Thymus (tissue), 11 donors: Measurements from ENCODE around the gene LDLRAD3. TPM values are rescaled to one million over a fixed set of nuclear protein-coding genes. Genes with fewer than 3 reads are reported as not detected.

ENCODE experiments used
- DNase-seq, 9 donors: peaks; one replicate each; pipeline ENCODE4 v3.0.0-alpha.2; 2013; ENCODE audit warnings: low spot score in 9 of 9, low read depth in 6 of 9, missing footprints in 1 of 9
- H3K27ac ChIP-seq, 2 donors: one replicate each; pipeline ENCODE4 v1.5.1; 2013; ENCODE audit warnings: control low read depth in 1 of 2, low read depth in 1 of 2, low read length in 1 of 2, mild to moderate bottlenecking in 1 of 2, moderate library complexity in 1 of 2
- H3K27me3 ChIP-seq, 2 donors: one replicate each; pipeline ENCODE4 v1.5.1; 2013; ENCODE audit warnings: low read length in 1 of 2; ENCODE audit not compliant: control insufficient read depth in 2 of 2, insufficient read depth in 1 of 2
- H3K36me3 ChIP-seq, 2 donors: one replicate each; pipeline ENCODE4 v1.5.1; 2013; ENCODE audit warnings: low read length in 1 of 2, mild to moderate bottlenecking in 1 of 2, moderate library complexity in 1 of 2; ENCODE audit not compliant: control insufficient read depth in 2 of 2, insufficient read depth in 2 of 2
- H3K4me1 ChIP-seq, 2 donors: one replicate each; pipeline ENCODE4 v1.5.1; 2013; ENCODE audit warnings: low read length in 2 of 2; ENCODE audit not compliant: control insufficient read depth in 2 of 2, insufficient read depth in 2 of 2
- H3K4me3 ChIP-seq, 2 donors: one replicate each; pipeline ENCODE4 v1.5.1; 2013; ENCODE audit warnings: low read length in 2 of 2, control low read depth in 1 of 2, mild to moderate bottlenecking in 1 of 2
- H3K9me3 ChIP-seq, 2 donors: one replicate each; pipeline ENCODE4 v1.5.1; 2013; ENCODE audit warnings: low read length in 1 of 2, mild to moderate bottlenecking in 1 of 2; ENCODE audit not compliant: control insufficient read depth in 2 of 2, insufficient read depth in 1 of 2
- WGBS: extraction: QIAGEN DNeasy Blood & Tissue Kit; methylation state at CpG from one replicate; pipeline ENCODE4 v1.1.7; 2013; 5-methylcytosine and 5-hydroxymethylcytosine counted together
- polyA plus RNA-seq: library from polyadenylated mRNA; stranded (reverse); fragments of 200-250 nt; gene quantifications from one replicate; pipeline ENCODE4 v1.2.3, GENCODE V29; 2013
- total RNA-seq: library from RNA; stranded (reverse); fragments of 120-200 nt; gene quantifications from one replicate; pipeline ENCODE4 v1.2.4, GENCODE V29; 2013
- donor health status: healthy.

Gene LDLRAD3
- total and polyA plus RNA-seq, 2 donors, result 2.1 to 6.9 TPM

GRCh38 chr11:35962369-35963138 is 18.7 kb downstream of the LDLRAD3 start:
- WGBS, result 93% methylated on average over 8 of the region's 8 CpGs

GRCh38 chr11:35963911-35964310 is 20.0 kb downstream of the LDLRAD3 start:
- Histone ChIP-seq H3K9me3 (no peaks in the 10 kb centered on the region), H3K4me3 (no peak overlapping the region), H3K27me3 (no peaks in the 10 kb centered on the region), H3K4me1 (no peaks in the 10 kb centered on the region), H3K36me3 (no peaks in the 10 kb centered on the region), H3K27ac (no peak overlapping the region)
- DNase-seq, result no peak
- 94% methylated on average over 3 of the region's 3 CpGs for WGBS

More at GRCh38 chr11:35962369-35963138, 18.7 kb downstream of the LDLRAD3 start:
- H3K4me3 ChIP-seq, result no peak overlapping the region
- no peak overlapping the region for H3K27ac ChIP-seq
- DNase-seq, result no peak
- no peaks in the 10 kb centered on the region for H3K36me3 ChIP-seq
- no peaks in the 10 kb centered on the region for H3K9me3 ChIP-seq
- no peaks in the 10 kb centered on the region for H3K27me3 ChIP-seq
- H3K4me1 ChIP-seq, result no peaks in the 10 kb centered on the region

DNA sequence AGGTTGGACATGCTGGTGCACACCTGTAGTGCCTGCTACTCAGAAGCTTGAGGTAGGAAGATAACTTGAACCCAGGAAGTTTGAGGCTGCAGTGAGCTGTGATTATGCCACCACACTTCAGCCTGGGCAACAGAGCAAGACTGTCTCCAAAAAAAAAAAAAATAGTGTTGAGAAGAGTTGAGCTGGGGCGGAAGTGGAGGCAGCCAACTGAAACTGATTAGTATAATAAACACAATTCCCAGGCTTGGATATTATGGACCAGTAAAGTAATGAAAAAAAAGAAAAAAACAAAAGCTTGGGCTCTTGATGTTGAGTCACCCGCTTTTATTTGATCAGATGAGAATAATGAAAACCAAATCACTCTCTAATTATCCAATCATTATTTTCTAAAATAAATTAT is 21.0 kb downstream of the LDLRAD3 start:
- 95% methylated on average over 2 of the region's 2 CpGs for WGBS
- no peak overlapping the region for H3K27ac ChIP-seq
- no peak for DNase-seq
- no peak overlapping the region for H3K4me3 ChIP-seq
- H3K36me3 ChIP-seq, result no peaks in the 10 kb centered on the region
- H3K4me1 ChIP-seq, result no peaks in the 10 kb centered on the region
- H3K9me3 ChIP-seq, result no peaks in the 10 kb centered on the region
- no peaks in the 10 kb centered on the region for H3K27me3 ChIP-seq

- H3K4me1 ChIP-seq, result no peaks in the 10 kb centered on the region
- H3K27me3 ChIP-seq, result no peaks in the 10 kb centered on the region
- 95% methylated on average over 2 of the region's 2 CpGs for WGBS
- no peaks in the 10 kb centered on the region for H3K36me3 ChIP-seq
- H3K9me3 ChIP-seq, result no peaks in the 10 kb centered on the region
- no peak overlapping the region for H3K27ac ChIP-seq
- DNase-seq, result no peak
- no peak overlapping the region for H3K4me3 ChIP-seq
Measured at GRCh38 chr11:35967042-35967441, 23.2 kb downstream of the LDLRAD3 start.

GRCh38 chr11:35968386-35969088 is 24.7 kb downstream of the LDLRAD3 start:
- Histone ChIP-seq H3K9me3 (no peaks in the 10 kb centered on the region), H3K27ac (no peak overlapping the region), H3K36me3 (no peaks in the 10 kb centered on the region), H3K4me3 (no peak overlapping the region), H3K27me3 (no peaks in the 10 kb centered on the region), H3K4me1 (no peaks in the 10 kb centered on the region)
- no peak for DNase-seq
- 95% methylated on average over 10 of the region's 10 CpGs for WGBS

DNA sequence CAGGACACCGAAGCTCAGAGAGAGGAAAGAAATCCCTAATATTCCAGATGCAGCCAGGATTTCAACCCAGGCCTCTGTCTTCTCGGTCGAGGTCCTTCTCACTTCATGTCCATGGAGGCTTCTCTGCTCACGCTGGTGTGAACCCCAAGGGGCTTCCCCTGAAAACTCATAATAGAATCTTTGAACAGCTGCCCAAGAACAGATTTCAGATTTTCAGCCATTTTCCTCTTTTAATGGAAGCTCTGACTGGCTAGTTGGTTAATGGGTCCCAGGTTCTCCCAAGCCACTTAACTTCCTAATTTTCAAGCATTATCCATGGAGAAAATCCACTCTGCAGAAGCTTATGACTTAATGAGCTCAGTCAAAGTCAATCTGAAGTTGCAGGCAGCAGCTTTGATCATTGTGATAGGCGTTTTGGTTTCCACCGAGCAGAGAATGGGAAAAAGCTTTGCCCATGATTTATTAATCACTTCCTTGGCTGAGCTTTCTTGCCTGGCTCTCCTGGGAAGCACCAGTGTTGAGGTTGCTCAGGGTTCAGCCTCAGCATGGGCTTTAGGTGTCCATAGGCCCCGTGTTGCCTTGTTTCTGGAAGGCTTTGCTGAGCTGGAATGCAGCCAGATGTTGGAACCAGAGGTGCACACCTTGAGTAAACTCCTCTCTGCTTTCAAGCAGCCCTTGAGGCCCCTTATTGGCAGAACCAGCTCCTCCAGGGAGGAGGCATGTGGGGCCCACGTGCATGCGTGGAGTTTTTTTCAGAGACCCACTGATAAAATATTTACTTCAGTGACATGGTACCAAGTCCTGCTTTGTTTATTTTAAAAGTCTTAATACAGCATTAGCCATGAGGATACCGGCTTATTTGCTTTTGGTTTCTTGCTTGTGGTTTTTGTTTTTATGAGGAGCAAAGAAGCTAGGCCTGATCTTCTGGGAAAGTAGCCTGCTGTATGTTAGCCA is 25.5 kb downstream of the LDLRAD3 start:
- 71% methylated on average over 10 of the region's 10 CpGs for WGBS
- Histone ChIP-seq H3K27ac (no peak overlapping the region), H3K4me3 (no peak overlapping the region)

GRCh38 chr11:35970445-35970844 is 26.6 kb downstream of the LDLRAD3 start:
- DNase-seq, result no peak
- Histone ChIP-seq H3K4me3 (no peak overlapping the region), H3K27ac (no peak overlapping the region), H3K9me3 (no peaks in the 10 kb centered on the region), H3K36me3 (no peaks in the 10 kb centered on the region), H3K4me1 (no peaks in the 10 kb centered on the region), H3K27me3 (no peaks in the 10 kb centered on the region)
- WGBS, result 85% methylated on average over 3 of the region's 3 CpGs

More for the DNA sequence above, 25.5 kb downstream of the LDLRAD3 start:
- DNase-seq, result no peak
- no peaks in the 10 kb centered on the region for H3K36me3 ChIP-seq
- no peaks in the 10 kb centered on the region for H3K4me1 ChIP-seq
- H3K9me3 ChIP-seq, result no peaks in the 10 kb centered on the region
- H3K27me3 ChIP-seq, result no peaks in the 10 kb centered on the region

DNA sequence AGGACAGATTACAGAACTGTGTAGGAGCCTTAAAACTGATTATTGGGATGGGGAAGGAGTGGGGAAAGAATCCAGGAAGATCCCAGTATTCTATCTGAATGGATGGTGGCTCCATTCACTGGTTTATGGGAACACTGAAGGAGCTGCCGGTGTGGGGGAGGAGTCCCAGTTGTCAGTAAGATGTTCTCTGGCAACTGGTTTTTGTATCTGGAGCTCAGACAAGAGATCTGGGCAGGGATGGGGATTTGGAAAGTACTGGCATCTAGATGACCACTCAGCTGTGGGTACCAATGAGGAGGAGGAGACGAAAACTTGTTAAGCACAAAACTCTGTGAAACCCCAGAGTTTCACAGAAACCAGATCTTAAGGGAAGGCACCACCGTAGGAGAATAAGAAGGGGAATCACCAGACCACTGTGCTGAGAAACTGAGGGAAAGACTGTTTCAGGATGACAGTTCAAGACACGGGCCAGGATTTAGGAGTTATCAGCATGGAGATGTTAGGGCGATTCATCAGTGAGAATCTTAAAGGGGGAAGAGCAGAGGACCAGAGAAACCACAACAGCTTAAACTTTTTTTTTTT is 28.1 kb downstream of the LDLRAD3 start:
- WGBS, result 95% methylated on average over 5 of the region's 5 CpGs
- Histone ChIP-seq H3K4me1 (no peaks in the 10 kb centered on the region), H3K36me3 (no peaks in the 10 kb centered on the region), H3K9me3 (no peaks in the 10 kb centered on the region), H3K27ac (no peak overlapping the region), H3K4me3 (no peak overlapping the region), H3K27me3 (no peaks in the 10 kb centered on the region)
- no peak for DNase-seq
